HG03460 (cell line): Measurements from ENCODE around the gene PCDHGA12.
"Not testable (repeated sequence)": the region's sequence is repeated elsewhere in the genome, so short reads cannot be mapped to it uniquely, and the experiment has no call there.

Experiments
- ATAC-seq: cut with Tn5 transposase; IDR thresholded peaks from one replicate; pipeline ENCODE4 v1.9.1; 2021; ENCODE audit not compliant: unreplicated experiment

Gene PCDHGA12

DNA sequence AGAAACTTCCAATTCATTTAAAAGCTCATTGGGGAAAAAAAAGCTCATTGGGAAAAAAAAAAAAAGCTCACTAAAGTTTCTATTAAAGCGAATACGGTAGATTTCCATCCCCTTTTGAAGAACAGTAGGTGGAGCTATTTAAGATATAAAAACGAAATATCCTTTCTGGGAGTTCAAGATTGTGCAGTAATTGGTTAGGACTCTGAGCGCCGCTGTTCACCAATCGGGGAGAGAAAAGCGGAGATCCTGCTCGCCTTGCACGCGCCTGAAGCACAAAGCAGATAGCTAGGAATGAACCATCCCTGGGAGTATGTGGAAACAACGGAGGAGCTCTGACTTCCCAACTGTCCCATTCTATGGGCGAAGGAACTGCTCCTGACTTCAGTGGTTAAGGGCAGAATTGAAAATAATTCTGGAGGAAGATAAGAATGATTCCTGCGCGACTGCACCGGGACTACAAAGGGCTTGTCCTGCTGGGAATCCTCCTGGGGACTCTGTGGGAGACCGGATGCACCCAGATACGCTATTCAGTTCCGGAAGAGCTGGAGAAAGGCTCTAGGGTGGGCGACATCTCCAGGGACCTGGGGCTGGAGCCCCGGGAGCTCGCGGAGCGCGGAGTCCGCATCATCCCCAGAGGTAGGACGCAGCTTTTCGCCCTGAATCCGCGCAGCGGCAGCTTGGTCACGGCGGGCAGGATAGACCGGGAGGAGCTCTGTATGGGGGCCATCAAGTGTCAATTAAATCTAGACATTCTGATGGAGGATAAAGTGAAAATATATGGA lies at the start of gene PCDHGA12:
PCDHGA12 (plus strand) TSS at position 176 of the 782 bp plus-strand sequence; CDS start at position 429, 253 bp downstream.
- peak; percentile 52 for ATAC-seq

DNA sequence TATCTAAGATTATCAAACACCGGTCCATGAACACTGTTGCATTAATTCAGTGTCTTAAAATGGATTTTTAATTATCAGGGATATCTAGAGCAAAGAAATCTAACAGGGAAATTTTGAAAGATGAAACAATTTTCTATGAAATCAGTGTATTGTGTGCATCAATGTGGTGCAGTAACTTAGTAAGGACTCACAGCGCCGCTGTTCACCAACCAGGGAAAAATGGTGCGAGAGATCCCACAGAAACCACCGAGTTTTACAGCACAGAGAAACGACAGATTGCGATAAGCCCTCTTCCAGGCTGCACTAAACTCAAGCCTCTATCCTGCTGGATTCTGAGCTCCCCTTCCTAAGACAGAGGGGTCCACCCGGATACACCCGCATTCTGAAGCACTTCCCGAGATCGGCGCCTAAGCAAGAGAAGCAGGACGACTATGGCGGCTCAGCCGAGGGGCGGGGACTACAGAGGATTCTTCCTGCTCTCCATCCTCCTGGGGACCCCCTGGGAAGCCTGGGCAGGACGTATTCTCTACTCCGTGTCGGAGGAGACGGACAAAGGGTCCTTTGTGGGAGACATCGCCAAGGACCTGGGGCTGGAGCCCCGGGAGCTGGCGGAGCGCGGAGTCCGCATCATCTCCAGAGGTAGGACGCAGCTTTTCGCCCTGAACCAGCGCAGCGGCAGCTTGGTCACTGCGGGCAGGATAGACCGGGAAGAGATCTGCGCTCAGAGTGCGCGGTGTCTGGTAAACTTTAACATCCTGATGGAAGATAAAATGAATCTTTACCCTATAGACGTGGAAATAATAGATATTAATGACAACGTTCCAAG lies 47.6 kb upstream of the PCDHGA12 start, which contains the start of gene PCDHGA7:
PCDHGA7 (plus strand) TSS at position 274 of the 826 bp plus-strand sequence; CDS start at position 432, 158 bp downstream.
- ATAC-seq, result no peak

DNA sequence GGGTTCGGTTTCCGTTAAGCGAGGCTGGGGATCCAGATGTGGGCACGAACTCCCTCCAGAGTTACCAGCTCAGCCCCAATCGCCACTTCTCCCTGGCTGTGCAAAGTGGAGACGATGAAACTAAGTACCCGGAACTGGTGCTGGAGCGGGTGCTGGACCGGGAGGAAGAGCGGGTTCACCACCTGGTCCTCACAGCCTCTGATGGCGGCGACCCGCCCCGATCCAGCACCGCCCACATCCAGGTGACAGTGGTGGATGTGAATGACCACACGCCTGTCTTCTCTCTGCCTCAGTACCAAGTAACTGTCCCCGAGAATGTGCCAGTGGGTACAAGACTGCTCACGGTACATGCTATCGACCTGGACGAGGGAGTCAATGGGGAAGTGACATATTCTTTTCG lies 47.0 kb upstream of the PCDHGA12 start:
- ATAC-seq, result no peak

DNA sequence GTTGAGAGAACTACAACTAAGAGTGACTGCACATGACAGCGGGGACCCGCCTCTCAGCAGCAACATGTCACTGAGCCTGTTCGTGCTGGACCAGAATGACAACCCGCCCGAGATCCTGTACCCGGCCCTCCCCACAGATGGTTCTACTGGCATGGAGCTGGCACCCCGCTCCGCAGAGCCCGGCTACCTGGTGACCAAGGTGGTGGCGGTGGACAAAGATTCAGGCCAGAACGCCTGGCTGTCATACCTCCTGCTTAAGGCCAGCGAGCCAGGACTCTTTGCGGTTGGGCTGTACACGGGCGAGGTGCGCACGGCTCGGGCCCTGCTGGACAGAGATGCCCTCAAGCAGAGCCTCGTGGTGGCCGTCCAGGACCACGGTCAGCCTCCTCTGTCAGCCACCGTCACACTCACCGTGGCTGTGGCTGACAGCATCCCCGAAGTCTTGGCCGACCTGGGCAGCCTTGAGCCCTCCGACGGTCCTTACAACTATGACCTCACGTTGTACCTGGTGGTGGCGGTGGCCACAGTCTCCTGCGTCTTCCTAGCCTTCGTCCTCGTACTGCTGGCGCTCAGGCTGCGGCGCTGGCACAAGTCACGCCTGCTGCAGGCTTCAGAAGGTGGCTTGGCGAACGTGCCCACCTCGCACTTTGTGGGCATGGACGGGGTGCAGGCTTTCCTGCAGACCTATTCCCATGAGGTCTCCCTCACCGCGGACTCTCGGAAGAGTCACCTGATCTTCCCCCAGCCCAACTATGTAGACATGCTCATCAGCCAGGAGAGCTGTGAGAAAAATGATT lies 45.6 kb upstream of the PCDHGA12 start:
- no peak for ATAC-seq

DNA sequence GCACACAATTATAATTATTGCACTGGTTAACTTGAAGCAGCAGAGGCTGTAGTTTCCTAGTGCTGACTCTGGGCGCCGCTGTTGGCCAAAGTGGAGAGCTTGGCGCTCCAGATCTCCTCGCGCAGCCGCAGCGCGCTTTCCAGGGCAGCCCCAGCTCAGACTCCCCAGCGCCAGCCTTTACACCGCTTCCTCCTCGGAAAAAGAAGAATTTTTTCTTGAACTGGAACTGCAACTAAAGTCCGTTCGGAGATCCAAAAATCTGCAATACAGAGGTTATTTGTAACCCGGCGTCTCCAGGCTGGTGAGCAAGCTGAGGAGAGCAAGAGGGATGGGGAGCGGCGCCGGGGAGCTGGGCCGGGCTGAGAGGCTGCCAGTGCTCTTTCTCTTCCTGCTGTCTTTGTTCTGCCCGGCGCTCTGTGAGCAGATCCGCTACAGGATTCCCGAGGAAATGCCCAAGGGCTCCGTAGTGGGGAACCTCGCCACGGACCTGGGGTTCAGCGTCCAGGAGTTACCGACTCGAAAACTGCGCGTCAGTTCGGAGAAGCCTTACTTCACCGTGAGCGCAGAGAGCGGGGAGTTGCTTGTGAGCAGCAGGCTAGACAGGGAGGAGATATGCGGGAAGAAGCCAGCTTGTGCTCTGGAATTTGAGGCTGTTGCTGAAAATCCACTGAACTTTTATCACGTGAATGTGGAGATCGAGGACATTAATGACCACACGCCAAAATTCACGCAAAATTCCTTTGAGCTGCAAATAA lies 42.6 kb upstream of the PCDHGA12 start, which contains the start of gene PCDHGB4:
PCDHGB4 (plus strand) TSS at position 142 of the 755 bp plus-strand sequence; CDS start at position 329, 187 bp downstream.
- ATAC-seq, result not testable (repeated sequence)

DNA sequence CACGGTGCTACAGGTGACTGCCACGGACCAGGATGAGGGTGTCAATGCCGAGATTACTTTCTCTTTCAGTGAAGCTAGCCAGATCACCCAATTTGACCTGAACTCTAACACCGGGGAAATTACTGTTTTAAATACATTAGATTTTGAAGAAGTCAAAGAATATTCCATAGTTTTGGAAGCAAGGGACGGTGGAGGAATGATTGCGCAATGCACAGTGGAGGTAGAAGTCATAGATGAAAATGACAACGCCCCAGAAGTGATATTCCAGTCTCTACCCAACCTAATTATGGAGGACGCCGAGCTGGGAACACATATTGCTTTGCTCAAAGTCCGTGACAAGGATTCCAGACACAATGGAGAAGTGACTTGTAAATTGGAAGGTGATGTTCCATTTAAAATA lies 41.6 kb upstream of the PCDHGA12 start:
- ATAC-seq, result no peak

DNA sequence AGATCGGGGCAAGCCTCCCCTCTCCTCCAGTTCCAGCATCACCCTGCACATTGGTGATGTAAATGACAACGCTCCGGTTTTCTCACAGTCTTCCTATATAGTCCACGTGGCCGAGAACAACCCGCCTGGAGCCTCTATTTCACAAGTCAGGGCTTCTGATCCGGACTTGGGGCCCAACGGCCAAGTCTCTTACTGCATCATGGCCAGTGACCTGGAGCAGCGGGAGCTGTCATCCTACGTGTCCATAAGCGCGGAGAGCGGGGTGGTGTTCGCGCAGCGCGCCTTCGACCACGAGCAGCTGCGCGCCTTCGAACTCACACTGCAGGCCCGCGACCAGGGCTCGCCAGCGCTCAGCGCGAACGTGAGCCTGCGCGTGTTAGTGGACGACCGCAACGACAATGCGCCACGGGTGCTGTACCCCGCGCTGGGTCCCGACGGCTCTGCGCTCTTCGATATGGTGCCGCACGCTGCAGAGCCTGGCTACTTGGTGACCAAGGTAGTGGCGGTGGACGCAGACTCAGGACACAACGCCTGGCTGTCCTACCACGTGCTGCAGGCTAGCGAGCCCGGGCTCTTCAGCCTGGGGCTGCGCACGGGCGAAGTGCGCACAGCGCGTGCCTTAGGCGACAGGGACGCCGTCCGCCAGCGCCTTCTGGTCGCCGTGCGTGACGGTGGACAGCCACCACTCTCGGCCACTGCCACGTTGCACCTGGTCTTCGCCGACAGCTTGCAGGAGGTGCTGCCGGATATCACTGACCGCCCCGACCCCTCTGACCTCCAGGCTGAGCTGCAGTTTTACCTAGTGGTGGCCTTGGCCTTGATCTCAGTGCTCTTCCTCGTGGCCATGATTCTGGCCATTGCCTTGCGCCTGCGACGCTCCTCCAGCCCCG lies 40.9 kb upstream of the PCDHGA12 start:
- no peak for ATAC-seq

DNA sequence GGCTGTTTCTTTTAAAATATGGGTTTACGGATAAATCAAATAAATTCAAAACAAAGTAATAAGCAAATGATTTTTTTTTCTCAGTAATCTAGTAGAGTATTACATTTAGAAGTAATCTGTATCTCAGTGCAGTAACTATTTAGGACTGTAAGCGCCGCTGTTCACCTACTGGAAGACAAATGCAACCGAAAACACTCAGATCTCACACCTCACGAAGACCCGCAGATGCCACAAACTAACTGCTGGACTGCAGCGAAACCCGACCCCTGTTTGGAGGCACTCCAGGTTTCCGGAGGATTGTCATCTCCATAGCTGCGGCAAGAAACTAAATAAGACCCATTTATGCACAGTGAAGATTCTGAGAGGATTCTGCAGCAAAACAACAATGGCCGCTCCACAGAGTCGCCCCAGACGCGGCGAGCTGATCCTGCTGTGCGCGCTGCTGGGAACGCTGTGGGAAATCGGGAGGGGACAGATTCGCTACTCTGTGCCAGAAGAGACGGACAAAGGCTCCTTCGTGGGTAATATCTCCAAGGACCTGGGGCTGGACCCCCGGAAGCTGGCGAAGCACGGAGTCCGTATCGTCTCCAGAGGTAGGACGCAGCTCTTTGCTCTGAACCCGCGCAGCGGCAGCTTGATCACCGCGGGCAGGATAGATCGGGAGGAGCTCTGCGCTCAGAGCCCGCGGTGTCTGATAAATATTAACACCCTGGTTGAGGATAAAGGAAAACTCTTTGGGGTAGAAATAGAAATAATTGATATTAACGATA lies 37.7 kb upstream of the PCDHGA12 start, which contains the start of gene PCDHGA8:
PCDHGA8 (plus strand) TSS at position 205 of the 770 bp plus-strand sequence; CDS start at position 386, 181 bp downstream.
- ATAC-seq, result no peak

DNA sequence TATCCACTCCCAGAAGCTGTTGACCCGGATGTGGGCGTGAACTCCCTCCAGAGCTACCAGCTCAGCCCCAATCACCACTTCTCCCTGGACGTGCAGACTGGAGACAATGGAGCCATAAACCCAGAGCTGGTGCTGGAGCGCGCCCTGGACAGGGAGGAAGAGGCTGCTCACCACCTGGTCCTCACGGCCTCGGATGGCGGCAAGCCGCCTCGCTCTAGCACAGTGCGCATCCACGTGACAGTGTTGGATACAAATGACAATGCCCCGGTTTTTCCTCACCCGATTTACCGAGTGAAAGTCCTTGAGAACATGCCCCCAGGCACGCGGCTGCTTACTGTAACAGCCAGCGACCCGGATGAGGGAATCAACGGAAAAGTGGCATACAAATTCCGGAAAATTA lies 37.0 kb upstream of the PCDHGA12 start:
- ATAC-seq, result no peak

DNA sequence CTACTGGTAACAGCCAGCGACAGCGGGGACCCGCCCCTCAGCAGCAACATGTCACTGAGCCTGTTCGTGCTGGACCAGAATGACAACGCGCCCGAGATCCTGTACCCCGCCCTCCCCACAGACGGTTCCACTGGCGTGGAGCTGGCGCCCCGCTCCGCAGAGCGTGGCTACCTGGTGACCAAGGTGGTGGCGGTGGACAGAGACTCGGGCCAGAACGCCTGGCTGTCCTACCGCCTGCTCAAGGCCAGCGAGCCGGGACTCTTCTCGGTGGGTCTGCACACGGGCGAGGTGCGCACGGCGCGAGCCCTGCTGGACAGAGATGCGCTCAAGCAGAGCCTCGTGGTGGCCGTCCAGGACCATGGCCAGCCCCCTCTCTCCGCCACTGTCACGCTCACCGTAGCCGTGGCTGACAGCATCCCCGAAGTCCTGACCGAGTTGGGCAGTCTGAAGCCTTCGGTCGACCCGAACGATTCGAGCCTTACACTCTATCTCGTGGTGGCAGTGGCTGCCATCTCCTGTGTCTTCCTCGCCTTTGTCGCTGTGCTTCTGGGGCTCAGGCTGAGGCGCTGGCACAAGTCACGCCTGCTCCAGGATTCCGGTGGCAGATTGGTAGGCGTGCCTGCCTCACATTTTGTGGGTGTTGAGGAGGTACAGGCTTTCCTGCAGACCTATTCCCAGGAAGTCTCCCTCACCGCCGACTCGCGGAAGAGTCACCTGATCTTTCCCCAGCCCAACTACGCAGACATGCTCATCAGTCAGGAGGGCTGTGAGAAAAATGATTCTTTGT lies 35.7 kb upstream of the PCDHGA12 start:
- not testable (repeated sequence) for ATAC-seq

DNA sequence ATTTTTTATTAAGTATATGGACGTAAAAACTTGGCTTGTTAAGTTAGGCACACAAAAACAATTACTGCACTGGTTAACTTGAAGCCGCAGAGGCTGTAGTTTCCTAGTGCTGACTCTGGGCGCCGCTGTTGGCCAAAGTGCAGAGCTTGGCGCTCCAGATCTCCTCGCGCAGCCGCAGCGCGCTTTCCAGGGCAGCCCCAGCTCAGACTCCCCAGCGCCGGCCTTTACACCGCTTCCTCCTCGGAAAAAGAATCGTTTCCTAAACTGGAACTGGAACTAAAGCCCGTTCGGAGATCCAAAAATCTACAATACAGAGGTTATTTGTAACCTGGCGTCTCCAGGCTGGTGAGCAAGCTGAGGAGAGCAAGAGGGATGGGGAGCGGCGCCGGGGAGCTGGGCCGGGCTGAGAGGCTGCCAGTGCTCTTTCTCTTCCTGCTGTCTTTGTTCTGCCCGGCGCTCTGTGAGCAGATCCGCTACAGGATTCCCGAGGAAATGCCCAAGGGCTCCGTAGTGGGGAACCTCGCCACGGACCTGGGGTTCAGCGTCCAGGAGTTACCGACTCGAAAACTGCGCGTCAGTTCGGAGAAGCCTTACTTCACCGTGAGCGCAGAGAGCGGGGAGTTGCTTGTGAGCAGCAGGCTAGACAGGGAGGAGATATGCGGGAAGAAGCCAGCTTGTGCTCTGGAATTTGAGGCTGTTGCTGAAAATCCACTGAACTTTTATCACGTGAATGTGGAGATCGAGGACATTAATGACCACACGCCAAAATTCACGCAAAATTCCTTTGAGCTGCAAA lies 32.4 kb upstream of the PCDHGA12 start, which contains the start of gene PCDHGB5:
PCDHGB5 (plus strand) TSS at position 192 of the 796 bp plus-strand sequence; CDS start at position 373, 181 bp downstream.
- peak; percentile 87 for ATAC-seq

DNA sequence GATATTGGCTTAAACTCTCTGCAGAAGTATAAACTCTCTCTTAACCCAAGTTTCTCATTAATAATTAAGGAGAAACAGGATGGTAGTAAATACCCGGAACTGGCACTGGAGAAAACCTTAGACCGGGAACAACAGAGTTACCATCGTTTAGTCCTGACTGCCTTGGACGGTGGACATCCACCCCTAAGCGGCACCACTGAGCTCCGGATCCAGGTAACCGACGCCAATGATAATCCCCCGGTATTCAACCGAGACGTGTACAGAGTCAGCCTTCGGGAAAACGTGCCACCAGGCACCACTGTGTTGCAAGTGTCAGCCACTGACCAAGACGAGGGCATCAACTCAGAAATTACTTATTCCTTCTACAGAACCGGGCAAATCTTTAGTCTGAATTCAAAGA lies 31.7 kb upstream of the PCDHGA12 start:
- no peak for ATAC-seq

DNA sequence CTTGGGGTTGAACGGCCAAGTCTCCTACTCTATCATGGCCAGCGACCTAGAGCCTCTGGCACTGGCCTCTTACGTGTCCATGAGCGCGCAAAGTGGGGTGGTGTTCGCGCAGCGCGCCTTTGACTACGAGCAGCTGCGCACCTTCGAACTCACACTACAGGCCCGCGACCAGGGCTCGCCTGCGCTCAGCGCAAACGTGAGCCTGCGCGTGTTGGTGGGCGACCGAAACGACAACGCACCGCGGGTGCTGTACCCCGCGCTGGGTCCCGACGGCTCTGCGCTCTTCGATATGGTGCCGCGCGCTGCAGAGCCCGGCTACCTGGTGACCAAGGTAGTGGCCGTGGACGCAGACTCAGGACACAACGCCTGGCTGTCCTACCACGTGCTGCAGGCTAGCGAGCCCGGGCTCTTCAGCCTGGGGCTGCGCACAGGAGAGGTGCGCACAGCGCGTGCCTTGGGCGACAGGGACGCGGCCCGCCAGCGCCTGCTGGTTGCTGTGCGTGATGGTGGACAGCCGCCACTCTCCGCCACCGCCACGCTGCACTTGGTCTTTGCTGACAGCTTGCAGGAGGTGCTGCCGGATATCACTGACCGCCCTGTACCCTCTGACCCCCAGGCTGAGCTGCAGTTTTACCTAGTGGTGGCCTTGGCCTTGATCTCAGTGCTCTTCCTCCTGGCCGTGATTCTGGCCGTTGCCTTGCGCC lies 30.6 kb upstream of the PCDHGA12 start:
- ATAC-seq, result no peak

DNA sequence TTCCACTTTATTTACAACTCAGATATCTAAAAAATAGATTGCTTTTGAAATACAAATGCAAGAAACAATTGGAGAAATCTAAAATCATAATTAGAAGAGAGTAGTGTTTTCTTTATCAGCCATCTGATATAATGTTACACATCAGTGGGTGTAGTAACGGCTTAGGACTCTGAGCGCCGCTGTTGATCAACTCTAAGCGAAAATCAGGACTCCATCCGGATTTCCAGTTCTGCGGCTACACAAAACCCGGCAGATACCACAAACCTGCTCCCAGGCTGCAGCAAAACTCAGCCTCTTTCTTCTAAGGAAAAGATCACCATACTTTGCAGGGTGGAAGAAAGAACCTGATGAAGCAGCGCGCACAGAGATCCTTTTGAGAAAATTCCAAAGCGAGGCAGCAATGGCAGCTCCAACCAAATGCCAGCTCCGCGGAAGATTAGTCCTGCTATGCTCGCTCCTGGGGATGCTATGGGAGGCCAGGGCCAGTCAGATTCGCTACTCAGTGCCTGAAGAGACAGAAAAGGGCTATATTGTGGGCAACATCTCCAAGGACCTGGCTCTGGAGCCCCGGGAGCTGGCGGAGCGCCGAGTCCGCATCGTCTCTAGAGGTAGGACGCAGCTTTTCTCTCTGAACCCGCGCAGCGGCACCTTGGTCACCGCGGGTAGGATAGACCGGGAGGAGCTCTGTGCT lies 27.6 kb upstream of the PCDHGA12 start, which contains the start of gene PCDHGA9:
PCDHGA9 (plus strand) TSS at position 226 of the 691 bp plus-strand sequence; CDS start at position 401, 175 bp downstream.
- no peak for ATAC-seq

DNA sequence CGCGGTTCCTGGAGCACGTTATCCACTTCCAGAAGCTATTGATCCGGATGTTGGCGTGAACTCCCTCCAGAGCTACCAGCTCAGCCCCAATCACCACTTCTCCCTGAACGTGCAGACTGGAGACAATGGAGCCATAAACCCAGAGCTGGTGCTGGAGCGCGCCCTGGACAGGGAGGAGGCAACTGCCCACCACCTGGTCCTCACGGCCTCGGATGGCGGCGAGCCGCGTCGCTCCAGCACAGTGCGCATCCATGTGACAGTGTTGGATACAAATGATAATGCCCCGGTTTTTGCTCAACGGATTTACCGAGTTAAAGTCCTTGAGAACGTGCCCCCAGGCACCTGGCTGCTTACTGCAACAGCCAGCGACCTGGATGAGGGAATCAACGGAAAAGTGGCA lies 26.9 kb upstream of the PCDHGA12 start:
- no peak for ATAC-seq
